ENCODE data around the gene CCDC190. TPM values are rescaled to one million over a fixed set of nuclear protein-coding genes. Genes with fewer than 3 reads are reported as not detected.
"Not testable (repeated sequence)": the region's sequence is repeated elsewhere in the genome, so short reads cannot be mapped to it uniquely, and the experiment has no call there.

Gene CCDC190
- total RNA-seq, 1 experiment from 2014 or later, result not detected

- Histone ChIP-seq H3K4me1 (no peaks in the 10 kb centered on the region), H3K36me3 (no peaks in the 10 kb centered on the region), H3K4me3 (no peak overlapping the region), H3K27ac (no peak overlapping the region), H3K27me3 (no peaks in the 10 kb centered on the region), H3K9me3 (replicated peaks) (no peaks in the 10 kb centered on the region)
- DNase-seq, result no peak
Measured at GRCh38 chr1:162832470-162832869, 28.5 kb downstream of the CCDC190 start.

GRCh38 chr1:162829268-162829667, 31.7 kb downstream of the CCDC190 start:
- Histone ChIP-seq H3K9me3 (replicated peaks) (no peaks in the 10 kb centered on the region; the same call in 1 of the 2 replicates), H3K4me1 (peaks cover 1% of the 10 kb centered on the region), H3K27me3 (no peaks in the 10 kb centered on the region), H3K4me3 (no peak overlapping the region), H3K27ac (no peak overlapping the region), H3K36me3 (no peaks in the 10 kb centered on the region)
- DNase-seq, result no peak

- H3K9me3 ChIP-seq (replicated peaks), result no peaks in the 10 kb centered on the region; the same call in 1 of the 2 replicates
- H3K36me3 ChIP-seq, result no peaks in the 10 kb centered on the region
- H3K4me1 ChIP-seq, result peaks cover 10% of the 10 kb centered on the region
- no peaks in the 10 kb centered on the region for H3K27me3 ChIP-seq
- DNase-seq, result peak in 1 of 2 experiments; percentile 34
- H3K27ac ChIP-seq, result peak overlapping the region; percentile 4
- H3K4me3 ChIP-seq, result no peak overlapping the region
Measured at GRCh38 chr1:162823771-162824525, 37.0 kb downstream of the CCDC190 start.

GRCh38 chr1:162823231-162823630, 37.7 kb downstream of the CCDC190 start:
- Histone ChIP-seq H3K4me3 (no peak overlapping the region), H3K27ac (no peak overlapping the region; the same call in 1 of the 2 replicates), H3K4me1 (peaks cover 10% of the 10 kb centered on the region), H3K9me3 (replicated peaks) (no peaks in the 10 kb centered on the region; the same call in 1 of the 2 replicates), H3K27me3 (no peaks in the 10 kb centered on the region), H3K36me3 (no peaks in the 10 kb centered on the region)
- no peak for DNase-seq

GRCh38 chr1:162822391-162823200, 38.4 kb downstream of the CCDC190 start:
- DNase-seq, result no peak
- Histone ChIP-seq H3K4me3 (no peak overlapping the region), H3K9me3 (replicated peaks) (no peaks in the 10 kb centered on the region; the same call in 1 of the 2 replicates), H3K4me1 (peaks cover 10% of the 10 kb centered on the region), H3K27ac (no peak overlapping the region), H3K27me3 (no peaks in the 10 kb centered on the region), H3K36me3 (no peaks in the 10 kb centered on the region)

GRCh38 chr1:162818666-162819065, 42.3 kb downstream of the CCDC190 start:
- not testable (repeated sequence) for DNase-seq; H3K4me1 ChIP-seq; H3K36me3 ChIP-seq; H3K9me3 ChIP-seq (replicated peaks); H3K27ac ChIP-seq; H3K27me3 ChIP-seq; H3K4me3 ChIP-seq

GRCh38 chr1:162818136-162818535, 42.8 kb downstream of the CCDC190 start:
- H3K27ac ChIP-seq; H3K9me3 ChIP-seq (replicated peaks); H3K36me3 ChIP-seq; H3K4me3 ChIP-seq; H3K27me3 ChIP-seq; DNase-seq; H3K4me1 ChIP-seq: not testable (repeated sequence)

GRCh38 chr1:162812357-162812756, 48.6 kb downstream of the CCDC190 start:
- not testable (repeated sequence) for H3K27me3 ChIP-seq; H3K4me3 ChIP-seq; DNase-seq; H3K4me1 ChIP-seq; H3K27ac ChIP-seq; H3K36me3 ChIP-seq; H3K9me3 ChIP-seq (replicated peaks)

GRCh38 chr1:162807503-162807902, 53.5 kb downstream of the CCDC190 start:
- H3K36me3 ChIP-seq; H3K27ac ChIP-seq; DNase-seq; H3K9me3 ChIP-seq (replicated peaks); H3K27me3 ChIP-seq; H3K4me3 ChIP-seq; H3K4me1 ChIP-seq: not testable (repeated sequence)

Other genes starting within 250 kb of the CCDC190 start
- gene DDR2, start 228.7 kb downstream of the CCDC190 start, total RNA-seq (2014; rRNA removed; shearing (Covaris generic)), result 41.1 and 47.8 TPM in 2 replicates
- gene HSD17B7, start 70.5 kb downstream of the CCDC190 start, total RNA-seq (2014; rRNA removed; shearing (Covaris generic)), result 20.6 and 21.2 TPM in 2 replicates
- gene RGS4, start 208.2 kb upstream of the CCDC190 start, total RNA-seq (2014; rRNA removed; shearing (Covaris generic)), result 0.05 and 0.12 TPM in 2 replicates